Measurements from ENCODE around the gene IP6K1.

The IP6K1 gene

DNA sequence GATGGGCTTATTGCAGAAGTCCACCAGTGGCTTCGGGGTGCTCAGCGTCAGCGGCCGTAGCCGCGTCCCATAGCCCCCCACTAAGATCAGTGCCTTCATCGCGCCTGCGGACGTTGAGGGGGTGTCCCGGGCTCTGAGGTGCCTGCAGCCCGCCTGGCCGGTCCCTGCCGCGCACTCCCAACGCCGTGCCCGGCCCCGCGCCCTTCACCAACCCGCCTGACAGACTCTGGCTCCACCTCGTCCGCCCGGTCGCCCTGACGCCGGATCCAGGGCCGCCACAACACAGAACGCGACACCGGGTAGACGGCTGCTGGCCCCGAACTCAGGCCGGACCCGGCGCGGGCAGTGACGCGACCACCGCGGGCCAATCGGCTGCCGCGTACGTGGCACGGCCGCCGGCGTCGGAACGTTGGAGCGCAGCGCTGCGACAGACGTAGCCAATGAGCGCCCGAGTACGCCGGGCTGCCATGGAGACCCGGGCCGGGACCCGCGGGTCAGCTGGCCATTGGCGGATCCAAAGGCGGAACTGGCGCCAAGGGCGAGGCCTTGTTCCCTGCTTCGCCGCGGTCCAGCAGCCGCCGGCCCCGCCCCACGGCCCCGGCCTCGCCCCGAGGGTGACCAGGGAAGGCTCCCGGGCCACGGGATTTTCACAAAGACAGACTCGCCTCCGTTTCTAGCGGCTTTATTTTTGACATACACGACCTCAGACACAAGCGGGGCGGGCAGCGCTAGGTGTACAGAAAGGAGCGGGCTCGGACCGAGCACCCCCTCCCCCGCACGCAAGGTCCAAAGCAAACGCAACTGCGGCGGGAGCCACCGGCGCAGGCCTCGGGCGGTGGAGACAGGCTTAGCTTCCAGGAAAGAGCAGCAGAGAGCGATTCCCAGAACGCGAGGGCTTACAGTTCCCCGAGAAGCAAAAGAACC, 62.5 kb downstream of the IP6K1 start, which contains the start of gene GMPPB:
Gene GMPPB, minus strand, starts transcription at position 324 of the 924 bp plus-strand sequence. Its CDS starts 225 bp downstream, at position 99.
- in situ Hi-C loops (cut with HindIII; ENCODE audit: low sequenced_read_pairs), result no loop called here

GRCh38 chr3:49723296-49723627, 63.1 kb downstream of the IP6K1 start:
- H3K4me3 ChIP-seq (ENCODE audit: low read depth, low read length), result peak overlapping the region; percentile 94
- TF ChIP-seq, protein P1, sequence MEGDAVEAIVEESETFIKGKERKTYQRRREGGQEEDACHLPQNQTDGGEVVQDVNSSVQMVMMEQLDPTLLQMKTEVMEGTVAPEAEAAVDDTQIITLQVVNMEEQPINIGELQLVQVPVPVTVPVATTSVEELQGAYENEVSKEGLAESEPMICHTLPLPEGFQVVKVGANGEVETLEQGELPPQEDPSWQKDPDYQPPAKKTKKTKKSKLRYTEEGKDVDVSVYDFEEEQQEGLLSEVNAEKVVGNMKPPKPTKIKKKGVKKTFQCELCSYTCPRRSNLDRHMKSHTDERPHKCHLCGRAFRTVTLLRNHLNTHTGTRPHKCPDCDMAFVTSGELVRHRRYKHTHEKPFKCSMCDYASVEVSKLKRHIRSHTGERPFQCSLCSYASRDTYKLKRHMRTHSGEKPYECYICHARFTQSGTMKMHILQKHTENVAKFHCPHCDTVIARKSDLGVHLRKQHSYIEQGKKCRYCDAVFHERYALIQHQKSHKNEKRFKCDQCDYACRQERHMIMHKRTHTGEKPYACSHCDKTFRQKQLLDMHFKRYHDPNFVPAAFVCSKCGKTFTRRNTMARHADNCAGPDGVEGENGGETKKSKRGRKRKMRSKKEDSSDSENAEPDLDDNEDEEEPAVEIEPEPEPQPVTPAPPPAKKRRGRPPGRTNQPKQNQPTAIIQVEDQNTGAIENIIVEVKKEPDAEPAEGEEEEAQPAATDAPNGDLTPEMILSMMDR (IDR thresholded peaks at IDR 0.05; ENCODE audit: low read depth, low read length, missing control alignments), result no peak
- no peak for DNase-seq (ENCODE audit: low read depth)
- in situ Hi-C loops (cut with HindIII; ENCODE audit: low sequenced_read_pairs), result no loop called here

More for the DNA sequence above, 62.5 kb downstream of the IP6K1 start, which contains the start of gene GMPPB:
- DNase-seq (ENCODE audit: low read depth), result peak; percentile 91
- peak within 1 kb of the TSS; percentile 94 for H3K4me3 ChIP-seq (ENCODE audit: low read depth, low read length)
- TF ChIP-seq, protein P1 (IDR thresholded peaks at IDR 0.05; ENCODE audit: low read depth, low read length, missing control alignments), result no peak

DNA sequence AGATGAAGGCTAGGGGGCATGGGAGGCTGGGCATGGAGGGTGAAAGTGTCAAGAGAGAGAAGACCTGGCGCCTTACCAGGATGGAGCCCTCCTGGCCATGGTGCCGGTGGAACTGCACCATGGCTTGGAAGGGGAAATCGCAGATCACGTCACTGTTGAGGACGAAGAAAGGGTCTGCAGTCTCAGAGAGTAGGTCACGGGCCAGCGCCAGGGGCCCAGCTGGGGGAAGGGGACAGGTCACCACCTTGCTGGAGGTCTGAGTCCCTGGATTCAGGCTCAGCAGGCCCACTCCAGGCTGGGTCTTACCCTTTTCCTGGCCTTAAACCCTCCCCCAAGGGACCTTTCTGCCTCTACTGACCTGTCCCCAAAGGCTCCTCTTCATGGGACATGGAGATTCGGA, 63.4 kb downstream of the IP6K1 start:
- no peak for DNase-seq (ENCODE audit: low read depth)
- TF ChIP-seq, protein P1 (IDR thresholded peaks at IDR 0.05; ENCODE audit: low read depth, low read length, missing control alignments), result no peak
- in situ Hi-C loops (cut with HindIII; ENCODE audit: low sequenced_read_pairs), result no loop called here
- H3K4me3 ChIP-seq (ENCODE audit: low read depth, low read length), result peak overlapping the region; percentile 94

DNA sequence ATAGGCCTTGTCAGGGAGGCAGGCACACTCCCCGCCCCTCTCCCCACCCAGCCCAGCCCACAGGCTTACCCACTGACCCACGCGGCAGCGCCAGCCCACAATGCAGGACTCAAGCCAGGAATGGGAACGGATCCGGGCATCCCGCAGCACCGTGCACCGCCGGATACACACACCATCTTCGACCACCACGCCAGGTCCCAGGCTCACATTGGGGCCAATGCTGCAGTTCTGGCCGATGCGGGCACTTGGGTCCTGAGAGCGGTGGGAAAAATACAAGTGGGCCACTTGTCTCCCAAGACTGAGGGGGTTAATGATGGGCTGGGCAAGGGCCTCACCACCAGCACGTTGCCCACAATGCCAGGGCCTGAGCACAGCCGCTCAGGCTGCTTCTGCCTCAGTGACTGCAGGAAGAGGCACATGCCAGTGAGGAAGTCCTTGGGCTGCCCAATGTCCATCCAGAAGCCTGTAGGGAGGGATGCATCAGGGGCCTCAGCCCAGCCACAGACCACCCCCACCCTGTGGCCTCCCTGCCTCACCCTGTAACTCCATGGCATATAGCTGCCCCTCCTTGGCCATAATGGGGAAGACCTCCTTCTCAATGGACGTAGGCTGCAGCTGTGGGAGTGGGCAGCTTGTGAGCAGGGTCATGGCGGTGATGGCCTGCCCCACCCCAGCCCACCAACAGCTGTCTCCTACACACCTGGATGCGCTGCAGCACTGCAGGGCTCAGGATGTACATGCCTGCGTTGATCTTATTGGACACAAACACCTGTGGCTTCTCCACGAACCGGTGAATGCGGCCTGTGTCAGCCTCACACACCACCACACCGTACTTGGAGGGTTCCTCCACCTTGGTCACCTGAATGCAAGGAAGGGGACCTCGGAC, 64.2 kb downstream of the IP6K1 start:
- TF ChIP-seq, protein P1 (IDR thresholded peaks at IDR 0.05; ENCODE audit: low read depth, low read length, missing control alignments), result no peak
- in situ Hi-C loops (cut with HindIII; ENCODE audit: low sequenced_read_pairs), result no loop called here
- no peak for DNase-seq (ENCODE audit: low read depth)
- peak overlapping the region; percentile 94 for H3K4me3 ChIP-seq (ENCODE audit: low read depth, low read length)

GRCh38 chr3:49721596-49721895, 64.8 kb downstream of the IP6K1 start:
- TF ChIP-seq, protein P1 (IDR thresholded peaks at IDR 0.05; ENCODE audit: low read depth, low read length, missing control alignments), result no peak
- in situ Hi-C loops (cut with HindIII; ENCODE audit: low sequenced_read_pairs), result no loop called here
- H3K4me3 ChIP-seq (ENCODE audit: low read depth, low read length), result no peak overlapping the region
- DNase-seq (ENCODE audit: low read depth), result no peak

DNA sequence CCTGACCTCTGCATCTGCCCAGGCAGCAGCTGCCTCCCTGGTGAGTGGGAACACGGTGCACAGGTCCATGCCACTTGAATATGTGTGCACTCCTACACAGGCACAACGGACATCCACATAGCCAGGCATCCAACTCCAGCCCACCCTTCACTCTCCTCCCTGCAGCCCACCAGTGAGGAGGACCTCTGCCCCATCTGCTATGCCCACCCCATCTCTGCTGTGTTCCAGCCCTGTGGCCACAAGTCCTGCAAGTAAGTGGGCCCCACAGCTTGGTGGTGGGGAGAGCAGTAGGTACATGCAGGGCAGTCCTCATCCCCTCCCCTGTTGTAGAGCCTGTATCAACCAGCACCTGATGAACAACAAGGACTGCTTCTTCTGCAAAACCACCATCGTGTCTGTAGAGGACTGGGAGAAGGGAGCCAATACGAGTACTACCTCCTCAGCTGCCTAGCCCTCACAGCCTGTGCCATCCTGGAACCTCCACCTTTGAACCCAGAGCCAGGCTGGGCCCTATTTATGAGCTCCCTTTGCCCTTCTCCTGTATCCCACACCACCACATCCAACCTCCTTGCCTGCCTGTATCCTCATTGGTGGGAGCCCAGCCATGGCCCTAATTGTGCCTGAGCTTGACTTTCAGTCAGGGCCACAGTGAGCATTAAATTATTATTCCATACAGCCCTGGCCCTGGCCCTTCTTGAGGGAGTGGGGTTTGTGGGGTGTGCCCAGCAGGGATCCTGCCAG, 65.3 kb downstream of the IP6K1 start:
- no peak overlapping the region for H3K4me3 ChIP-seq (ENCODE audit: low read depth, low read length)
- TF ChIP-seq, protein P1 (IDR thresholded peaks at IDR 0.05; ENCODE audit: low read depth, low read length, missing control alignments), result no peak
- DNase-seq (ENCODE audit: low read depth), result no peak
- in situ Hi-C loops (cut with HindIII; ENCODE audit: low sequenced_read_pairs), result no loop called here
